Measurements from ENCODE around the gene IGFBP3. TPM values are rescaled to one million over a fixed set of nuclear protein-coding genes. Genes with fewer than 3 reads are reported as not detected.

The IGFBP3 gene
- polyA plus RNA-seq, 3 donors = 0.06 TPM; not detected in 2

GRCh38 chr7:45911311-45911710 is 9.8 kb downstream of the IGFBP3 start:
- Histone ChIP-seq H3K4me3 (replicated peaks in 1 of 3; ENCODE audit: low read depth in 2 of 3, low read length in 3 of 3) (no peak overlapping the region), H2AFZ (ENCODE audit: insufficient read depth, low read depth, low read length, poor library complexity, severe bottlenecking) (no peak overlapping the region), H3K4me2 (replicated peaks; ENCODE audit: extremely low read depth, low read length, poor library complexity, severe bottlenecking) (no peak overlapping the region), H3K9ac (ENCODE audit: insufficient read depth, low read length, poor library complexity, severe bottlenecking) (no peak overlapping the region), H3K9me3 (replicated peaks in 1 of 2; ENCODE audit: control insufficient read depth in 1 of 2, insufficient read depth in 1 of 2, low read length in 2 of 2) (no peaks in the 10 kb centered on the region), H4K20me1 (ENCODE audit: insufficient read depth, low read length) (no peaks in the 10 kb centered on the region), H3K79me2 (ENCODE audit: insufficient read depth, low read length) (no peaks in the 10 kb centered on the region), H3K27me3 (ENCODE audit: control insufficient read depth in 2 of 2, insufficient read depth in 2 of 2, low read length in 2 of 2) (peaks cover 0 to under 1% of the 10 kb centered on the region in 2 donors), H3K36me3 (replicated peaks in 1 of 2; ENCODE audit: control insufficient read depth in 1 of 2, insufficient read depth in 2 of 2, low read length in 2 of 2) (no peaks in the 10 kb centered on the region), H3K27ac (ENCODE audit: low read depth in 1 of 2, low read length in 2 of 2) (no peak overlapping the region), H3K4me1 (ENCODE audit: control insufficient read depth in 1 of 2, insufficient read depth in 2 of 2, low read length in 2 of 2) (no peaks in the 10 kb centered on the region)
- Mint-ChIP-seq H3K27ac (no peak overlapping the region), H3K36me3 (no peaks in the 10 kb centered on the region), H3K4me3 (no peak overlapping the region), H3K27me3 (ENCODE audit: low read depth in 3 of 3) (peaks cover 3 to 7% (median 4%) of the 10 kb centered on the region in 3 donors), H3K9me3 (peaks cover 0 to 3% (median 0%) of the 10 kb centered on the region in 7 donors), H3K4me1 (no peaks in the 10 kb centered on the region)
- 95% methylated on average over 8 of the region's 9 CpGs for WGBS (ENCODE audit: insufficient coverage)
- no peak for TF ChIP-seq CTCF (IDR thresholded peaks at IDR 0.05)
- DNase-seq = no peak
- intact Hi-C loops (cut with micrococcal nuclease) = no loop called here

- Histone ChIP-seq H2AFZ (ENCODE audit: insufficient read depth, low read depth, low read length, poor library complexity, severe bottlenecking) (no peak overlapping the region), H3K4me3 (replicated peaks in 1 of 3; ENCODE audit: low read depth in 2 of 3, low read length in 3 of 3) (no peak overlapping the region), H3K9ac (ENCODE audit: insufficient read depth, low read length, poor library complexity, severe bottlenecking) (no peak overlapping the region), H3K79me2 (ENCODE audit: insufficient read depth, low read length) (no peaks in the 10 kb centered on the region), H3K27ac (ENCODE audit: low read depth in 1 of 2, low read length in 2 of 2) (no peak overlapping the region), H3K36me3 (replicated peaks in 1 of 2; ENCODE audit: control insufficient read depth in 1 of 2, insufficient read depth in 2 of 2, low read length in 2 of 2) (no peaks in the 10 kb centered on the region), H3K4me2 (replicated peaks; ENCODE audit: extremely low read depth, low read length, poor library complexity, severe bottlenecking) (no peak overlapping the region), H3K4me1 (ENCODE audit: control insufficient read depth in 1 of 2, insufficient read depth in 2 of 2, low read length in 2 of 2) (no peaks in the 10 kb centered on the region), H3K9me3 (replicated peaks in 1 of 2; ENCODE audit: control insufficient read depth in 1 of 2, insufficient read depth in 1 of 2, low read length in 2 of 2) (no peaks in the 10 kb centered on the region), H4K20me1 (ENCODE audit: insufficient read depth, low read length) (no peaks in the 10 kb centered on the region), H3K27me3 (ENCODE audit: control insufficient read depth in 2 of 2, insufficient read depth in 2 of 2, low read length in 2 of 2) (no peaks in the 10 kb centered on the region)
- intact Hi-C loops (cut with micrococcal nuclease) = no loop called here
- Mint-ChIP-seq H3K36me3 (no peaks in the 10 kb centered on the region), H3K4me3 (no peak overlapping the region), H3K9me3 (peaks cover 0 to 3% (median 0%) of the 10 kb centered on the region in 7 donors), H3K27ac (no peak overlapping the region), H3K27me3 (ENCODE audit: low read depth in 3 of 3) (peaks cover 3 to 4% (median 3%) of the 10 kb centered on the region in 3 donors), H3K4me1 (no peaks in the 10 kb centered on the region)
- no peak for DNase-seq
- no peak for TF ChIP-seq CTCF (IDR thresholded peaks at IDR 0.05)
- WGBS (ENCODE audit: insufficient coverage) = no CpG with 5 or more reads among the region's 3 CpGs
These were observed 10.2 kb downstream of the IGFBP3 start for GRCh38 chr7:45910855-45911254.
